ENCODE measurements around the gene GDF2. TPM values are rescaled to one million over a fixed set of nuclear protein-coding genes. Genes with fewer than 3 reads are reported as not detected.

GDF2 gene
- total RNA-seq, 1 experiment from 2014 or later, result not detected

DNA sequence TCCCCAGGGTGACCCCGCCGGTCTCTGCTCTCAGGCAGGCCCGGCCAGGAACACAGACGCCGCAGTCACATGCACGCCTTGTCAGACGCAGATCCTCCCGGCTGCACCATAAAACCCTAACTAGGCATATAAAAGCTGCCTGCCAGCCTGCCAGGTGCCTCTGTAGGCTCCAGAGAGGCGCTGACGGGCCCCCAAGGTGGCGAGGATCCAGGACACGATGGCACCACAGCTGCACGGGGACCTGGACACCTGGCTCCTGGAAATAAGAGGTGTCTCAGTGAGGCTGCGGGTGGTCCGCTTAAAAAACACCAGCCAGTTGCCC is 44.1 kb upstream of the GDF2 start:
- Histone ChIP-seq H3K4ac (ENCODE audit: low read depth, low read length) (no peak overlapping the region), H3K56ac (ENCODE audit: insufficient read length, low read depth, low read length) (no peak overlapping the region), H3K18ac (ENCODE audit: insufficient read length, low read depth, low read length) (no peak overlapping the region), H3K23ac (ENCODE audit: insufficient read length, low read depth, low read length) (no peak overlapping the region), H2AFZ (ENCODE audit: low read length) (no peak overlapping the region), H3K4me2 (ENCODE audit: insufficient read depth, insufficient read length, low read length) (no peak overlapping the region), H2BK12ac (ENCODE audit: insufficient read length, low read depth, low read length) (no peak overlapping the region), H3K14ac (ENCODE audit: insufficient read depth, low read length) (no peak overlapping the region; the same call in 1 of the 2 replicates), H3K79me1 (ENCODE audit: insufficient read depth, low read depth, low read length, poor library complexity, severe bottlenecking) (no peaks in the 10 kb centered on the region), H4K91ac (ENCODE audit: insufficient read length, low read depth, low read length) (no peak overlapping the region), H3K4me1 (ENCODE audit: insufficient read depth, low read length) (no peaks in the 10 kb centered on the region; the same call in 1 of the 2 replicates), H4K5ac (ENCODE audit: insufficient read length, low read depth, low read length) (no peak overlapping the region), H2BK15ac (ENCODE audit: low read depth, low read length) (no peak overlapping the region), H2BK120ac (ENCODE audit: low read depth, low read length, poor library complexity, severe bottlenecking) (no peak overlapping the region), H3K27ac (ENCODE audit: insufficient read length, low read depth, low read length) (no peak overlapping the region), H4K20me1 (ENCODE audit: control insufficient read depth, insufficient read depth, insufficient read length) (no peaks in the 10 kb centered on the region), H3T11ph (ENCODE audit: low read length) (no peak overlapping the region), H2BK5ac (ENCODE audit: insufficient read length, low read length) (no peak overlapping the region), H3K79me2 (ENCODE audit: insufficient read depth, low read length) (no peaks in the 10 kb centered on the region), H2AK5ac (ENCODE audit: insufficient read length, low read length) (no peak overlapping the region), H3K9me3 (ENCODE audit: control insufficient read depth, low read depth, low read length) (no peaks in the 10 kb centered on the region), H2BK20ac (ENCODE audit: low read depth, low read length, poor library complexity, severe bottlenecking) (no peak overlapping the region), H4K8ac (replicated peaks; ENCODE audit: insufficient read length, low read depth, low read length) (no peak overlapping the region), H3K9ac (ENCODE audit: extremely low read depth, insufficient read length, low read length) (no peak overlapping the region), H3K27me3 (ENCODE audit: insufficient read depth, low read length) (no peaks in the 10 kb centered on the region), H3K23me2 (ENCODE audit: insufficient read length, low read depth, low read length, poor library complexity, severe bottlenecking) (no peaks in the 10 kb centered on the region)
- no CpG with 5 or more reads among the region's 15 CpGs for WGBS (ENCODE audit: extremely low coverage, insufficient read length, low lambda C conversion rate)
- Mint-ChIP-seq H3K4me1 (peaks cover 5 to 7% of the 10 kb centered on the region in 2 experiments; a peak in 3 of 4 replicates), H3K9me3 (peaks cover 7 to 11% of the 10 kb centered on the region in 2 experiments; a peak in 4 of 5 replicates), H3K36me3 (ENCODE audit: insufficient read depth in 1 of 3, low read depth in 3 of 3) (peaks cover 0 to 2% (median 0%) of the 10 kb centered on the region in 3 experiments; a peak in 2 of 7 replicates), H3K27me3 (ENCODE audit: low read depth) (peaks cover 2% of the 10 kb centered on the region), H3K27ac (no peak overlapping the region), H3K4me3 (no peak overlapping the region)
- DNase-seq, result no peak
- TF ChIP-seq, protein P1, sequence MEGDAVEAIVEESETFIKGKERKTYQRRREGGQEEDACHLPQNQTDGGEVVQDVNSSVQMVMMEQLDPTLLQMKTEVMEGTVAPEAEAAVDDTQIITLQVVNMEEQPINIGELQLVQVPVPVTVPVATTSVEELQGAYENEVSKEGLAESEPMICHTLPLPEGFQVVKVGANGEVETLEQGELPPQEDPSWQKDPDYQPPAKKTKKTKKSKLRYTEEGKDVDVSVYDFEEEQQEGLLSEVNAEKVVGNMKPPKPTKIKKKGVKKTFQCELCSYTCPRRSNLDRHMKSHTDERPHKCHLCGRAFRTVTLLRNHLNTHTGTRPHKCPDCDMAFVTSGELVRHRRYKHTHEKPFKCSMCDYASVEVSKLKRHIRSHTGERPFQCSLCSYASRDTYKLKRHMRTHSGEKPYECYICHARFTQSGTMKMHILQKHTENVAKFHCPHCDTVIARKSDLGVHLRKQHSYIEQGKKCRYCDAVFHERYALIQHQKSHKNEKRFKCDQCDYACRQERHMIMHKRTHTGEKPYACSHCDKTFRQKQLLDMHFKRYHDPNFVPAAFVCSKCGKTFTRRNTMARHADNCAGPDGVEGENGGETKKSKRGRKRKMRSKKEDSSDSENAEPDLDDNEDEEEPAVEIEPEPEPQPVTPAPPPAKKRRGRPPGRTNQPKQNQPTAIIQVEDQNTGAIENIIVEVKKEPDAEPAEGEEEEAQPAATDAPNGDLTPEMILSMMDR (conservative IDR thresholded peaks at IDR 0.05), result no peak
